ENCODE results near the gene RNU6-1. TPM values are rescaled to one million over a fixed set of nuclear protein-coding genes. Genes with fewer than 3 reads are reported as not detected.

RNU6-1 gene
- total and polyA plus RNA-seq, 12 donors = not detected

GRCh38 chr15:67820122-67820991 lies 19.5 kb downstream of the RNU6-1 start:
- peaks cover 0 to 14% (median 7%) of the 10 kb centered on the region in 11 donors for H3K9me3 ChIP-seq
- peaks cover 0 to 47% (median 11%) of the 10 kb centered on the region in 9 donors for H3K4me1 ChIP-seq
- intact Hi-C loops (cut with DNase I) = no loop called here
- no peak overlapping the region for H3K4me3 ChIP-seq
- peaks cover 0 to 5% (median 0%) of the 10 kb centered on the region in 9 donors for H3K36me3 ChIP-seq
- WGBS, 2 donors = 9% methylated on average over 50 of the region's 50 CpGs
- H3K27me3 ChIP-seq = peaks cover 59 to 100% (median 94%) of the 10 kb centered on the region in 7 donors
- no peak overlapping the region for H3K27ac ChIP-seq
- no peak for TF ChIP-seq CTCF (IDR thresholded peaks at IDR 0.05)
- DNase-seq = no peak
- ATAC-seq = no peak

GRCh38 chr15:67819636-67820035 lies 20.2 kb downstream of the RNU6-1 start:
- DNase-seq (no peak), ATAC-seq (no peak)
- 7 to 14% methylated on average over 19 of the region's 19 CpGs for WGBS, 2 donors
- no peak for TF ChIP-seq CTCF (IDR thresholded peaks at IDR 0.05)
- peaks cover 0 to 5% (median 0%) of the 10 kb centered on the region in 9 donors for H3K36me3 ChIP-seq
- peaks cover 54 to 97% (median 90%) of the 10 kb centered on the region in 7 donors for H3K27me3 ChIP-seq
- peaks cover 0 to 20% (median 7%) of the 10 kb centered on the region in 11 donors for H3K9me3 ChIP-seq
- H3K4me1 ChIP-seq = peaks cover 0 to 40% (median 10%) of the 10 kb centered on the region in 9 donors
- H3K4me3 ChIP-seq = no peak overlapping the region
- no peak overlapping the region for H3K27ac ChIP-seq
- intact Hi-C loops (cut with DNase I) = no loop called here

- H3K4me1 ChIP-seq = peaks cover 0 to 31% (median 10%) of the 10 kb centered on the region in 9 donors
- peaks cover 0 to 20% (median 7%) of the 10 kb centered on the region in 11 donors for H3K9me3 ChIP-seq
- DNase-seq (no peak), ATAC-seq (no peak)
- no peak for TF ChIP-seq CTCF (IDR thresholded peaks at IDR 0.05)
- intact Hi-C loops (cut with DNase I) = no loop called here
- no peak overlapping the region for H3K27ac ChIP-seq
- peaks cover 0 to 5% (median 0%) of the 10 kb centered on the region in 9 donors for H3K36me3 ChIP-seq
- peaks cover 42 to 85% (median 78%) of the 10 kb centered on the region in 7 donors for H3K27me3 ChIP-seq
- WGBS, 2 donors = 66 to 68% methylated on average over 3 of the region's 3 CpGs
- no peak overlapping the region for H3K4me3 ChIP-seq
Observed at GRCh38 chr15:67818464-67818863, 21.4 kb downstream of the RNU6-1 start.

- no peak overlapping the region for H3K4me3 ChIP-seq
- WGBS, 2 donors = 95 to 98% methylated on average over 3 of the region's 3 CpGs
- H3K27ac ChIP-seq = no peak overlapping the region
- peaks cover 0 to 5% (median 0%) of the 10 kb centered on the region in 9 donors for H3K36me3 ChIP-seq
- DNase-seq (no peak), ATAC-seq (no peak)
- peaks cover 0 to 20% (median 7%) of the 10 kb centered on the region in 11 donors for H3K9me3 ChIP-seq
- intact Hi-C loops (cut with DNase I) = no loop called here
- TF ChIP-seq CTCF (IDR thresholded peaks at IDR 0.05) = no peak
- peaks cover 28 to 67% (median 60%) of the 10 kb centered on the region in 7 donors for H3K27me3 ChIP-seq
- peaks cover 0 to 22% (median 7%) of the 10 kb centered on the region in 9 donors for H3K4me1 ChIP-seq
Observed at GRCh38 chr15:67816668-67817067, 23.2 kb downstream of the RNU6-1 start.

Measured in heart right ventricle (tissue), 16 donors.